ENCODE data around the gene ELANE.

The ELANE gene

DNA sequence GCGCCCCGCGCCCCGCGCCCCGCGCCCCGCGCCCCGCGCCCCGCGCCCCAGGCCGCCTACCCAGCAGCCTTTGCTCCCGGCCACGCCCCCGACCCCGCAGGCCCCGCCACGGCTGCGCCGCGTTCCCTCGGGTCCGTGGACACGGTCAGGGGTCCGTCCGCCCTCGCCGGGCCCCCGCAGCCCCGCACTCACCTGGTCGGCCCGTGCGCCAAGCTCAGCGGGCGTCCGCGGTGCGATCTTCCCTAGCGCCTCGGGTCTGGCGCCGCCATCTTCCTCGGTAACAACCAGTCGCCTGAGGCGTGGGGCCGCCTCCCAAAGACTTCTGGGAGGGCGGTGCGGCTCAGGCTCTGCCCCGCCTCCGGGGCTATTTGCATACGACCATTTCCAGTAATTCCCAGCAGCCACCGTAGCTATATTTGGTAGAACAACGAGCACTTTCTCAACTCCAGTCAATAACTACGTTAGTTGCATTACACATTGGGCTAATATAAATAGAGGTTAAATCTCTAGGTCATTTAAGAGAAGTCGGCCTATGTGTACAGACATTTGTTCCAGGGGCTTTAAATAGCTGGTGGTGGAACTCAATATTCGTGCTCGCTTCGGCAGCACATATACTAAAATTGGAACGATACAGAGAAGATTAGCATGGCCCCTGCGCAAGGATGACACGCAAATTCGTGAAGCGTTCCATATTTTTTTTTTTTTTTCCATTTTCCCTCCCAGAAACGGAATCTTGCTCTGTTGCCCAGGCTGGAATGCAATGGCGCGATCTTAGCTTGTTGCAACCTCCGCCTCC, 41.0 kb downstream of the ELANE start, which contains the start of the genes MED16 and RNU6-9:
MED16 (minus strand) TSS at position 294 of the 796 bp plus-strand sequence. CDS start 2,056 bp downstream, outside the sequence.
RNU6-9 (plus strand) TSS at position 591 of the 796 bp plus-strand sequence.
- DNase-seq (ENCODE audit: low read depth in 1 of 2, low spot score in 1 of 2): peak; percentile 84 to 92
- no peaks in the 10 kb centered on the region for H3K27me3 ChIP-seq (ENCODE audit: insufficient read depth, poor library complexity, severe bottlenecking)
- H3K4me3 ChIP-seq (replicated peaks; ENCODE audit: insufficient read depth, low read length): peak within 1 kb of the TSS; percentile 90
- H3K27ac ChIP-seq (replicated peaks): peak within 1 kb of the TSS; percentile 95
- TF ChIP-seq GABPA (IDR thresholded peaks at IDR 0.05; ENCODE audit: low read depth) (no peak), SPI1 (IDR thresholded peaks at IDR 0.05; ENCODE audit: borderline replicate concordance, low read depth) (no peak), POLR2AphosphoS5 (IDR thresholded peaks at IDR 0.05; ENCODE audit: low read depth) (peak; percentile 37; the same call in 1 of the 2 replicates)
- TF ChIP-seq, protein P1, sequence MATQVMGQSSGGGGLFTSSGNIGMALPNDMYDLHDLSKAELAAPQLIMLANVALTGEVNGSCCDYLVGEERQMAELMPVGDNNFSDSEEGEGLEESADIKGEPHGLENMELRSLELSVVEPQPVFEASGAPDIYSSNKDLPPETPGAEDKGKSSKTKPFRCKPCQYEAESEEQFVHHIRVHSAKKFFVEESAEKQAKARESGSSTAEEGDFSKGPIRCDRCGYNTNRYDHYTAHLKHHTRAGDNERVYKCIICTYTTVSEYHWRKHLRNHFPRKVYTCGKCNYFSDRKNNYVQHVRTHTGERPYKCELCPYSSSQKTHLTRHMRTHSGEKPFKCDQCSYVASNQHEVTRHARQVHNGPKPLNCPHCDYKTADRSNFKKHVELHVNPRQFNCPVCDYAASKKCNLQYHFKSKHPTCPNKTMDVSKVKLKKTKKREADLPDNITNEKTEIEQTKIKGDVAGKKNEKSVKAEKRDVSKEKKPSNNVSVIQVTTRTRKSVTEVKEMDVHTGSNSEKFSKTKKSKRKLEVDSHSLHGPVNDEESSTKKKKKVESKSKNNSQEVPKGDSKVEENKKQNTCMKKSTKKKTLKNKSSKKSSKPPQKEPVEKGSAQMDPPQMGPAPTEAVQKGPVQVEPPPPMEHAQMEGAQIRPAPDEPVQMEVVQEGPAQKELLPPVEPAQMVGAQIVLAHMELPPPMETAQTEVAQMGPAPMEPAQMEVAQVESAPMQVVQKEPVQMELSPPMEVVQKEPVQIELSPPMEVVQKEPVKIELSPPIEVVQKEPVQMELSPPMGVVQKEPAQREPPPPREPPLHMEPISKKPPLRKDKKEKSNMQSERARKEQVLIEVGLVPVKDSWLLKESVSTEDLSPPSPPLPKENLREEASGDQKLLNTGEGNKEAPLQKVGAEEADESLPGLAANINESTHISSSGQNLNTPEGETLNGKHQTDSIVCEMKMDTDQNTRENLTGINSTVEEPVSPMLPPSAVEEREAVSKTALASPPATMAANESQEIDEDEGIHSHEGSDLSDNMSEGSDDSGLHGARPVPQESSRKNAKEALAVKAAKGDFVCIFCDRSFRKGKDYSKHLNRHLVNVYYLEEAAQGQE (IDR thresholded peaks at IDR 0.05; ENCODE audit: insufficient replicate concordance, low read depth): peak; percentile 13
- TF ChIP-seq, protein P2, sequence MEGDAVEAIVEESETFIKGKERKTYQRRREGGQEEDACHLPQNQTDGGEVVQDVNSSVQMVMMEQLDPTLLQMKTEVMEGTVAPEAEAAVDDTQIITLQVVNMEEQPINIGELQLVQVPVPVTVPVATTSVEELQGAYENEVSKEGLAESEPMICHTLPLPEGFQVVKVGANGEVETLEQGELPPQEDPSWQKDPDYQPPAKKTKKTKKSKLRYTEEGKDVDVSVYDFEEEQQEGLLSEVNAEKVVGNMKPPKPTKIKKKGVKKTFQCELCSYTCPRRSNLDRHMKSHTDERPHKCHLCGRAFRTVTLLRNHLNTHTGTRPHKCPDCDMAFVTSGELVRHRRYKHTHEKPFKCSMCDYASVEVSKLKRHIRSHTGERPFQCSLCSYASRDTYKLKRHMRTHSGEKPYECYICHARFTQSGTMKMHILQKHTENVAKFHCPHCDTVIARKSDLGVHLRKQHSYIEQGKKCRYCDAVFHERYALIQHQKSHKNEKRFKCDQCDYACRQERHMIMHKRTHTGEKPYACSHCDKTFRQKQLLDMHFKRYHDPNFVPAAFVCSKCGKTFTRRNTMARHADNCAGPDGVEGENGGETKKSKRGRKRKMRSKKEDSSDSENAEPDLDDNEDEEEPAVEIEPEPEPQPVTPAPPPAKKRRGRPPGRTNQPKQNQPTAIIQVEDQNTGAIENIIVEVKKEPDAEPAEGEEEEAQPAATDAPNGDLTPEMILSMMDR (IDR thresholded peaks at IDR 0.05; ENCODE audit: insufficient read depth, low read length): no peak

DNA sequence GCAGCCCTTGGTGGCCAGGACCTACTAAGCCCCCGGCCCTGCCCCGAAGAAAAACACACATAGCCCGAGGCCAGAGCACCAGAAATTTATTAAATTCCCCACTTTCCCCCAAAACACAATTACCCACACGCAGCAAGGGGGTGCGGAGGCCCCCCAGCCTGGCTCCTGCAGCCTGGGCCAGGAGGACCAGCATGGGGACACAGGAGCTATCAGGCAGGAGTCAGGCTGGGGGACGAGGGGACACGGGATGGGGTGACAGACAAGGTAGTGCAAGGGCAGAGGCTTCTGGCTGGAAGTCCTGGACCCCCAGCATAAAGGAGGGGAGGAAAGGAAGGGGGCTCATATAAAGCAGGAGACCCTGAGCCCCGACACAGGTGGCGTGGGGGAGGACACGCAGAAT, 44.3 kb downstream of the ELANE start:
- TF ChIP-seq GABPA (IDR thresholded peaks at IDR 0.05; ENCODE audit: low read depth): no peak
- no peak for TF ChIP-seq SPI1 (IDR thresholded peaks at IDR 0.05; ENCODE audit: borderline replicate concordance, low read depth)
- TF ChIP-seq, protein P1 (IDR thresholded peaks at IDR 0.05; ENCODE audit: insufficient replicate concordance, low read depth): no peak
- no peak for TF ChIP-seq POLR2AphosphoS5 (IDR thresholded peaks at IDR 0.05; ENCODE audit: low read depth)
- TF ChIP-seq, protein P2 (IDR thresholded peaks at IDR 0.05; ENCODE audit: insufficient read depth, low read length): no peak
- no peak overlapping the region for H3K4me3 ChIP-seq (replicated peaks; ENCODE audit: insufficient read depth, low read length)
- no peaks in the 10 kb centered on the region for H3K27me3 ChIP-seq (ENCODE audit: insufficient read depth, poor library complexity, severe bottlenecking)
- no peak for DNase-seq (ENCODE audit: low read depth in 1 of 2, low spot score in 1 of 2)
- no peak overlapping the region for H3K27ac ChIP-seq (replicated peaks)

DNA sequence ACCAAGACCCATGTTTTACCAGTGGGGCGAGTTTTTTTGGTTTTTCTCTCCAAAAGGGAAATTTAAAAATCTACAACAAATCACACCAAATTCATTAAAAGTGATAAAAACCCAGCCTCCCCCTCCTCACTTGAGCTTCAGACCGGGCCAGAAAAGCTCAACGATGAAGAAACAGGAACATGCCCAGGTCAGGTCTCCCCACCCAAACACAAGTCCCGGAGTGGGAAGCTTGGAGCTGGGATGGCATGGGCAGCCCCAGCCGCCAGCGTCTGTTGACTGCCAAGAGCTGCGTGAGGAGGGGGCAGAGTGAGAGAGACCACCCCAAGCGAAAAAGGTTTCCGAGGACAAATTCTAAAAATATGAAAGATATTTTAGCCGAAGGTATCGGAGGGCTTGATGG, 44.9 kb downstream of the ELANE start:
- no peak overlapping the region for H3K27ac ChIP-seq (replicated peaks)
- DNase-seq (ENCODE audit: low read depth in 1 of 2, low spot score in 1 of 2): no peak
- no peaks in the 10 kb centered on the region for H3K27me3 ChIP-seq (ENCODE audit: insufficient read depth, poor library complexity, severe bottlenecking)
- H3K4me3 ChIP-seq (replicated peaks; ENCODE audit: insufficient read depth, low read length): no peak overlapping the region
- TF ChIP-seq POLR2AphosphoS5 (IDR thresholded peaks at IDR 0.05; ENCODE audit: low read depth) (no peak), GABPA (IDR thresholded peaks at IDR 0.05; ENCODE audit: low read depth) (no peak), SPI1 (IDR thresholded peaks at IDR 0.05; ENCODE audit: borderline replicate concordance, low read depth) (no peak)
- TF ChIP-seq, protein P2 (IDR thresholded peaks at IDR 0.05; ENCODE audit: insufficient read depth, low read length): no peak
- TF ChIP-seq, protein P1 (IDR thresholded peaks at IDR 0.05; ENCODE audit: insufficient replicate concordance, low read depth): no peak
